ENCODE results near the gene GRIN3A. TPM values are rescaled to one million over a fixed set of nuclear protein-coding genes. Genes with fewer than 3 reads are reported as not detected.

Gene GRIN3A
- total RNA-seq, 4 donors from 2014 or later = 0.09 to 0.27 TPM; not detected in 2

- no peak overlapping the region for H3K4me3 ChIP-seq
- H3K27me3 ChIP-seq = no peaks in the 10 kb centered on the region
- H3K9me3 ChIP-seq = no peaks in the 10 kb centered on the region
- TF ChIP-seq CTCF (IDR thresholded peaks at IDR 0.05) = no peak
- TF ChIP-seq POLR2A (IDR thresholded peaks at IDR 0.05) = no peak
- peaks cover 0 to 10% (median 0%) of the 10 kb centered on the region in 4 donors for H3K4me1 ChIP-seq
- H3K36me3 ChIP-seq = no peaks in the 10 kb centered on the region
- no peak for DNase-seq
- no peak overlapping the region for H3K27ac ChIP-seq
Measured at GRCh38 chr9:101632611-101633010, 105.8 kb downstream of the GRIN3A start.

GRCh38 chr9:101631892-101632291 is 106.6 kb downstream of the GRIN3A start:
- no peak overlapping the region for H3K4me3 ChIP-seq
- TF ChIP-seq CTCF (IDR thresholded peaks at IDR 0.05) = no peak
- no peak for TF ChIP-seq POLR2A (IDR thresholded peaks at IDR 0.05)
- no peaks in the 10 kb centered on the region for H3K27me3 ChIP-seq
- no peaks in the 10 kb centered on the region for H3K36me3 ChIP-seq
- no peaks in the 10 kb centered on the region for H3K9me3 ChIP-seq
- peaks cover 0 to 10% (median 0%) of the 10 kb centered on the region in 4 donors for H3K4me1 ChIP-seq
- no peak overlapping the region for H3K27ac ChIP-seq
- DNase-seq = no peak

GRCh38 chr9:101629636-101630035 is 108.8 kb downstream of the GRIN3A start:
- Histone ChIP-seq H3K9me3 (no peaks in the 10 kb centered on the region), H3K27ac (no peak overlapping the region), H3K4me1 (peaks cover 0 to 10% (median 0%) of the 10 kb centered on the region in 4 donors), H3K27me3 (no peaks in the 10 kb centered on the region), H3K4me3 (no peak overlapping the region), H3K36me3 (no peaks in the 10 kb centered on the region)
- TF ChIP-seq CTCF (IDR thresholded peaks at IDR 0.05) (no peak), POLR2A (IDR thresholded peaks at IDR 0.05) (no peak)
- no peak for DNase-seq

- no peaks in the 10 kb centered on the region for H3K36me3 ChIP-seq
- no peak for TF ChIP-seq CTCF (IDR thresholded peaks at IDR 0.05)
- TF ChIP-seq POLR2A (IDR thresholded peaks at IDR 0.05) = no peak
- H3K27me3 ChIP-seq = no peaks in the 10 kb centered on the region
- H3K4me3 ChIP-seq = no peak overlapping the region
- no peaks in the 10 kb centered on the region for H3K9me3 ChIP-seq
- H3K27ac ChIP-seq = no peak overlapping the region
- peaks cover 0 to 10% (median 0%) of the 10 kb centered on the region in 4 donors for H3K4me1 ChIP-seq
- DNase-seq = no peak
Measured at GRCh38 chr9:101628173-101628572, 110.3 kb downstream of the GRIN3A start.

- no peak overlapping the region for H3K4me3 ChIP-seq
- no peaks in the 10 kb centered on the region for H3K36me3 ChIP-seq
- no peaks in the 10 kb centered on the region for H3K9me3 ChIP-seq
- no peaks in the 10 kb centered on the region for H3K27me3 ChIP-seq
- TF ChIP-seq POLR2A (IDR thresholded peaks at IDR 0.05) (no peak), CTCF (IDR thresholded peaks at IDR 0.05) (no peak)
- H3K27ac ChIP-seq = no peak overlapping the region
- peaks cover 0 to 10% (median 0%) of the 10 kb centered on the region in 4 donors for H3K4me1 ChIP-seq
- DNase-seq = no peak
Measured at GRCh38 chr9:101626295-101626694, 112.2 kb downstream of the GRIN3A start.

GRCh38 chr9:101625876-101626275 is 112.6 kb downstream of the GRIN3A start:
- TF ChIP-seq CTCF (IDR thresholded peaks at IDR 0.05) (no peak), POLR2A (IDR thresholded peaks at IDR 0.05) (no peak)
- H3K36me3 ChIP-seq = no peaks in the 10 kb centered on the region
- H3K9me3 ChIP-seq = no peaks in the 10 kb centered on the region
- no peak overlapping the region for H3K4me3 ChIP-seq
- H3K4me1 ChIP-seq = peaks cover 0 to 10% (median 0%) of the 10 kb centered on the region in 4 donors
- no peaks in the 10 kb centered on the region for H3K27me3 ChIP-seq
- no peak for DNase-seq
- H3K27ac ChIP-seq = no peak overlapping the region

Data from Peyer's patch (tissue), 4 donors.